Large intestine (tissue), 1 donor: Measurements from ENCODE around the gene RNF121. TPM values are rescaled to one million over a fixed set of nuclear protein-coding genes. Genes with fewer than 3 reads are reported as not detected.

ENCODE experiments used
- polyA plus RNA-seq: library from polyadenylated mRNA; unstranded; fragments of 120-200 nt; gene quantifications from one replicate; pipeline ENCODE4 v1.2.1, GENCODE V29; 2013

Gene RNF121
- polyA plus RNA-seq, 1 donor, result 42.9 TPM

Other genes starting within 250 kb of the RNF121 start
- not detected for gene DEFB108B, start 95.8 kb upstream of the RNF121 start, polyA plus RNA-seq
- not detected for gene DEFB131B, start 50.6 kb upstream of the RNF121 start, polyA plus RNA-seq
- gene XNDC1N, start 452 bp upstream of the RNF121 start, polyA plus RNA-seq, result 5.1 TPM
- 10.7 TPM for gene IL18BP, start 69.9 kb downstream of the RNF121 start, polyA plus RNA-seq
- gene NUMA1, start 151.5 kb downstream of the RNF121 start, polyA plus RNA-seq, result 257 TPM
- 10.9 TPM for gene LRRC51, start 151.8 kb downstream of the RNF121 start, polyA plus RNA-seq
- 114 TPM for gene LAMTOR1, start 174.3 kb downstream of the RNF121 start, polyA plus RNA-seq
- gene TOMT, start 176.9 kb downstream of the RNF121 start, polyA plus RNA-seq, result not detected
- 34.5 TPM for gene ANAPC15, start 183.6 kb downstream of the RNF121 start, polyA plus RNA-seq
- gene FOLR3, start 206.7 kb downstream of the RNF121 start, polyA plus RNA-seq, result 0.36 TPM